Progenitor cell of endocrine pancreas (in vitro differentiated cells): ENCODE measurements around the gene KRT1. TPM values are rescaled to one million over a fixed set of nuclear protein-coding genes. Genes with fewer than 3 reads are reported as not detected.

ENCODE experiments used
- DNase-seq: peaks from one replicate; pipeline ENCODE4 v3.0.0; 2021; ENCODE audit warnings: low spot score; ENCODE audit not compliant: unreplicated experiment
- H3K27ac Mint-ChIP-seq: 2 replicates; pipeline ENCODE4 v1.8.0; 2021; ENCODE audit warnings: mild to moderate bottlenecking, moderate library complexity, mixed read lengths
- H3K27me3 Mint-ChIP-seq: 2 replicates; pipeline ENCODE4 v1.8.0; 2021; ENCODE audit warnings: mixed read lengths
- H3K36me3 Mint-ChIP-seq: 2 replicates; pipeline ENCODE4 v1.8.0; 2022; ENCODE audit warnings: mixed read lengths; ENCODE audit not compliant: insufficient read depth
- H3K4me1 Mint-ChIP-seq: 2 replicates; pipeline ENCODE4 v1.8.0; 2021; ENCODE audit warnings: low read depth, mixed read lengths
- H3K4me3 Mint-ChIP-seq: 2 replicates; pipeline ENCODE4 v1.8.0; 2021; ENCODE audit warnings: low read depth, mild to moderate bottlenecking, moderate library complexity, mixed read lengths
- H3K9me3 Mint-ChIP-seq: 2 replicates; pipeline ENCODE4 v1.8.0; 2021; ENCODE audit warnings: low read depth, mixed read lengths
- CTCF ChIP-seq: fragments of 200-600 bp; sonication (generic); IDR thresholded peaks from one replicate; pipeline ENCODE4 v1.5.0; 2021; ENCODE audit warnings: antibody characterized with exemption, mild to moderate bottlenecking; ENCODE audit not compliant: unreplicated experiment
- total RNA-seq: library from RNA; stranded (reverse); gene quantifications from 2 replicates; pipeline ENCODE4 v1.2.1, GENCODE V29; 2021

Gene KRT1
- total RNA-seq, 1 donor from 2014 or later, result not detected

GRCh38 chr12:52651726-52652261 is 28.4 kb downstream of the KRT1 start, which contains the start of gene KRT2:
TSS of gene KRT2 (minus strand) at chr12:52652211. CDS start at chr12:52652142, 69 bp downstream.
- DNase-seq, result no peak
- no peak within 1 kb of the TSS for H3K4me3 Mint-ChIP-seq

DNA sequence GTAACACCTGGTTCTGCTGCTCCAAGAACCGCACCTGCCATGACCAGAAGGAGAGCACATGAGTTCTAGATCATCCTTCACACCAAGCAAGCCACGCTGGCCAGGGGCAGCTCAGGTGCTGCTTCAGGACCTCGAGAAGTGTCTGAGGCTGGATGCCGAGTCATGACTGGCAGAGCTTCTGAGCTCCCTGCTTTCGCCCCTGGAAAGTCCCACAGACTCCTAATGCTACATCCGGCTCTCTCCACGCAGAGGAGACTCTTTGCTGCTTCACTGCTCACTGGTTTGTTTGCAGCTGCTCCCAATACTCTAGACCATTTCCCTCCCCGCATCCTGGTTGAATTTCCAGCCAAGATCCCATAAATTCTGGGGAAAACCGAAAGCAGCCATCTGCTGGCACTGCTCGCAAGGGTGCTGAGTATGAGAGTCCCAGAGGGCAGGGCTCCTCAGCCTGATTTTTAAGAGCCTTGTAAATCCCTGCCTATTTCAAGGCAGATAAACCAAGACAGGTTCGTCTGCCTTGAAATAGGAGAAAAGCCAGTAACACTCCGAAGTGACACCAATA is 29.6 kb downstream of the KRT1 start:
- no peaks in the 10 kb centered on the region for H3K9me3 Mint-ChIP-seq
- H3K36me3 Mint-ChIP-seq, result no peaks in the 10 kb centered on the region
- no peak for DNase-seq
- no peak overlapping the region for H3K27ac Mint-ChIP-seq
- H3K4me1 Mint-ChIP-seq, result no peaks in the 10 kb centered on the region
- peaks cover 49% of the 10 kb centered on the region for H3K27me3 Mint-ChIP-seq
- no peak for TF ChIP-seq CTCF
- no peak overlapping the region for H3K4me3 Mint-ChIP-seq

More at GRCh38 chr12:52651726-52652261, 28.4 kb downstream of the KRT1 start, which contains the start of gene KRT2:
- H3K27me3 Mint-ChIP-seq, result peaks cover 47% of the 10 kb centered on the region
- no peaks in the 10 kb centered on the region for H3K9me3 Mint-ChIP-seq
- TF ChIP-seq CTCF, result no peak
- no peak within 1 kb of the TSS for H3K27ac Mint-ChIP-seq
- no peaks in the 10 kb centered on the region for H3K36me3 Mint-ChIP-seq
- H3K4me1 Mint-ChIP-seq, result peaks cover 2% of the 10 kb centered on the region

DNA sequence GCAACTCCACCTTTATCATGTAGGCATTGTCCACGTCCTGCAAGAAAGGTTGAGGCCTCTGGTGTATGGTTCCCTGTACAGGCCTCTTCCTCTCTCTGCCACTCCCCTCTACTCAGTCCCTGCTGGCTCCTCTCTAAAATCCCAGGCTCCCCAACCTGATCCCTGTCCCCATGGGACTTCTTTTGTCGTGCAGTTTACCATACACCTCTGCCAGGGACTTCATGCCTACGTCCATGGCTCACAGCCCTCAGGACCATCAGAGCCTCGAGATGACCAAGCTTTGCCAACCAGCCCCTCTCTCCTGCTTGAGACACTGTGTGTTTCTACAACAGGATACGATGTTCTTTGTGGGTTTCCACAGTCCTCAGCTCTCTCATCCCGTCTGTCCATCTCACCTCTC is 31.1 kb downstream of the KRT1 start:
- no peak for TF ChIP-seq CTCF

GRCh38 chr12:52648012-52648550 is 32.1 kb downstream of the KRT1 start:
- TF ChIP-seq CTCF, result no peak
- H3K4me3 Mint-ChIP-seq, result no peak overlapping the region
- H3K9me3 Mint-ChIP-seq, result no peaks in the 10 kb centered on the region
- DNase-seq, result no peak
- H3K4me1 Mint-ChIP-seq, result no peaks in the 10 kb centered on the region
- H3K27me3 Mint-ChIP-seq, result peaks cover 54% of the 10 kb centered on the region
- no peak overlapping the region for H3K27ac Mint-ChIP-seq
- H3K36me3 Mint-ChIP-seq, result no peaks in the 10 kb centered on the region

More for the DNA sequence above, 31.1 kb downstream of the KRT1 start:
- Mint-ChIP-seq H3K4me1 (no peaks in the 10 kb centered on the region), H3K4me3 (no peak overlapping the region), H3K27ac (no peak overlapping the region), H3K9me3 (no peaks in the 10 kb centered on the region), H3K36me3 (no peaks in the 10 kb centered on the region), H3K27me3 (peaks cover 55% of the 10 kb centered on the region)
- no peak for DNase-seq

- no peaks in the 10 kb centered on the region for H3K36me3 Mint-ChIP-seq
- H3K9me3 Mint-ChIP-seq, result no peaks in the 10 kb centered on the region
- no peak for DNase-seq
- H3K4me3 Mint-ChIP-seq, result no peak overlapping the region
- no peaks in the 10 kb centered on the region for H3K4me1 Mint-ChIP-seq
- no peak overlapping the region for H3K27ac Mint-ChIP-seq
- no peak for TF ChIP-seq CTCF
- H3K27me3 Mint-ChIP-seq, result peaks cover 53% of the 10 kb centered on the region
These were observed 32.6 kb downstream of the KRT1 start for GRCh38 chr12:52647601-52648000.
